Measurements from ENCODE around the gene CES2.

The CES2 gene

GRCh38 chr16:66903544-66904427 is 31.5 kb upstream of the CES2 start:
- no peak for DNase-seq

GRCh38 chr16:66904428-66904845 is 30.9 kb upstream of the CES2 start:
- DNase-seq, result no peak

DNA sequence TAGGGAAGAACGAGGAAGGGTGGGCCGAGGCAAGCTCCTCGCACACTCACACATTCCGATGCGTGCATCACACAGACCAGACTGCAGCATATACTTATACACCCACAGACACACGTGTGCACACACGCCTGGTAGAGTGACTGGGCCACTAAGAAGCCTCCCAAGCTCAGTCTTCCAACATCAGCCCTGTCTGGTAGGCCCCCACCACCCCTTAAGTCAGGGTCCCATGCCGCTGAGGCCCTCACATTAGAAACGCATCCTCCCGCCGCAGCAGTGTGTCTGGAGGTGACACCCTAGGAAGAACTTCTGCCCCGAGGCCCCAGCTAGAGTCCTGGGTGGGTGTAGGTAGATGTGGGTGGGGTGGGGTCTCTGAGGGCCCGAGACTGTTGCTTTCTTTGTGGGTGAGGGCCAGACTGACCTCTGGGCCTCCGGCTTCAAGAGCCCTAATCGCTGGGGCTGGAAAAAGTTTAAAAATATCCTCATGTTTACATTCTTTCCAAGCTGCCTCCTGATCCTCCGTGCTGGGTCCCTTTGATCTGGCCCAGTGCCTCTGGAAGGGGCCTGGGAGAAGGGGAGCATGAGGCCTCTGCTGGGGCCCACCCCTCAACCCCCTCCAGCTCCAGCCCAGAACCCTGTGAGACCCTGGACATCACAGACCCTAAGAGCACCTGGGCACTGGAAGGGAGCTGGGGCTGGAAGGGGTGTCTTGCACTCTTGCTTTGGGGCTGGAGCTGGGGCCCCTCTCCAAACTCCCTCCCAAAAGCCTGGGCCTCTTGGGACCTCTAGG is 30.3 kb upstream of the CES2 start:
- DNase-seq, result no peak

DNA sequence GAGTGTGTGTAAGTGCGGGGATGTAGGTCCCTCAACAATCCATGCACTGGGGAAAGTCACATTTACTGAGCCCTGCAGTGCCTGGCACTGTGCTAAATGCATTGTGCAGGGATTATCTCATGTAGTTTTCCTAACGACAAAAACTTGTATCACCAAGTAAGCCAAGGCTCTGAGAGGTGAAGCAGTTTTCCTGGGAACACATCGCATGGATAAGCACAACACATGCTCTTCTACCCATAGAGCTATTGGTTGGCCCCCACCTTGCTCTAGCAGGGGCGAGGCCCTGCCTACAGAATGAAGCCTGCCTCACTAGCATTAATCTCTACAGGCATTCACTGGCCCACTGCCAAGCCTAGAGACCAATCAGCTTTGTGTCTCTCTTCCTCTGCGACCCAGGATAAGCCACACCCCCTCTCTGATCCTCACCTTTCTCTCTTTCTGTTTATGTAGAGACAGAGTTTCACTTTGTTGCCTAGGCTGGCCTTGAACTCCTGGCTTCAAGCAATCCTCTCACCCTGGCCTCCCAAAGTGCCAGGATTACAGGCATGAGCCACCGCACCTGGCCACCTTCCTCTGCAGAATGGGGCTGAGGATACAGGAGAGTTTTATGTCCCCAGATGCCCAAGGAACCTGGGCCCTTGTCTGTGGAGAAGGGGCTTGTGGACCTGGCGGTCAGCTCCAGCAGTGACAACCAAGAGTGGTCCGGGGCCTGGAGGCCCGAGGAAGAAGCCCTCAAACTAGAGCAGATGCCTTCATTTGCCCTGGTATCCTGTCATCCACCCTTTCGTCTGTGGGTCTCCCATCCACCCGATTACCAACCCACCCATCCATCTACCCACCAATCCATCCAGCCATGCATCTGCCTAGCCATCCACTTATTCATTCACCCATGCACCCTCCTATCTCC is 29.4 kb upstream of the CES2 start:
- no peak for DNase-seq

GRCh38 chr16:66906916-66907836 is 28.1 kb upstream of the CES2 start:
- DNase-seq, result no peak

- no peak for DNase-seq
Measured at GRCh38 chr16:66908116-66908515, 27.2 kb upstream of the CES2 start.

DNA sequence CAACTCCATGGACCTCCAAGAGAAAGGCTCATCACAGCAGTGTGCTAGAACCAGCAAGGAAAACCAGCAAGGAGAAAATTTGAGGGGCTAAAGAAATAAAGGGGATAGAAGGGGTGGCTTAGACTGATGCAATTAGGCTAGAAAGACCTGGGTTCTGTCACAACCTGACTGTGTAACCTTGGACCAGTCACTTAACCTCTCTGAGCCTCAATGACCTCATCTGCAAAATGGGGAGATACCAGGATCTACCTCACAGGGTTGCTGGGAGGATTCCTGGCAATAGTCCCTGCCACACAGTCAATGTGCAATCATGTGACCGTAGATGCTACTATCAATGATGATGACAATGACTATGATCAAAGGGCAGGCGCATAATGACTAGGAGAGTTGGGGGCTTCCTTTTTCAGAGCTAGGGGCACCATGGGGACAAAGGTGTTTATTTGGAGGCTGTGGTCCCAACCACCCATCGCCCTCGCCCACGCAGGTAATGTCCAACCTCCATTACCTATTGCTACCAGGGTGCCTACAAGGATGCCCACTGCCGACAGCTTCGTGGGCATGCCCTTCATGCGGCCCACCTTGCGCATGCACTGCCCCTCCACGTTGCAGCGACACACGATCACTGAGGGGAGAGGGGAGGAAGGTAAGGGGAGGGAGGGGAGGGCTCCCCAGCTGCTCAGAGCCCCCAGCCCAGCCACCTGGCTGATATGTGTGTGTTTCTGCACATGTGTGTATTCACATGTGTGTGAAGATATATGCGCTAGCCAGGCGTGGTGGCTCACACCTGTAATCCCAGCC is 26.4 kb upstream of the CES2 start:
- no peak for DNase-seq

GRCh38 chr16:66910175-66910940 is 25.0 kb upstream of the CES2 start:
- no peak for DNase-seq

DNA sequence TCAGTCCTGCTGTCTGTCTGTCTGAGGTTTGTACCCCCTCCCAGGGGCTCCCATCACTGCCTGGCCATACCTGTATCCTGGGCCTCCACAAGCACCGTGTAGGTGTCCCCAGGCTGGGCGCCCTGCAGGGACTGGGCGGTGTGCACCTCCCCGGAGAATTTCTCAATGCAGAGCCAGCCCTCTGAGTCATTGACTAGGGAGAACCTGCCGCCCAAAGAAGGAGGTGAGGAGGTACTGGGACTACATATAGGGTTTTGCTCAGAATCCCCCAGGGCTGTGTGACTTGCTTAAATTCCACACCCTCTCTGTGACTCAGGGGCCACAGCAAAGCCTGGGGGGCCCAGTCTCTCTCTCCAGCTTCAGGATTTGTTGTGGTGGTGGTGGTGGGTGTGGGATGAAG is 24.2 kb upstream of the CES2 start:
- no peak for DNase-seq

DNA sequence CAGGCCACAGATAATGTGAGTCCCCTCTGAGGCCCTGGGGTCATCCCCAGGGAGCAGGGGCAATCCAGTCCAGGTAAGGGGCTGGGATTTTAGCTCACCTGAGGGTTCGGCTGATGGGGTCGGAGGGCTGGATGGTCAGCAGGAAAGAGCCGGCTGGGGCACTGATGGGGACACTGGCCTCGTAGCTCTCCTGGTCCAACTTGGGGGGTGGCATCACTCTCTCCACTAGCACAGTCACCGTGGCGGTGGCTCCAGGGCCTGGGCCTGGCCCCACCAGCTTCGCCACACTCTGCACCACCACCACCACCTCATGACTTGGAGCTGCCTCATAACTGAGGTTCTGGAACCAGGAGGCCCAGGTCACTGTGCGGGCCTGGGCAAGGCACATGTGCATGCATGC is 23.5 kb upstream of the CES2 start:
- no peak for DNase-seq

DNA sequence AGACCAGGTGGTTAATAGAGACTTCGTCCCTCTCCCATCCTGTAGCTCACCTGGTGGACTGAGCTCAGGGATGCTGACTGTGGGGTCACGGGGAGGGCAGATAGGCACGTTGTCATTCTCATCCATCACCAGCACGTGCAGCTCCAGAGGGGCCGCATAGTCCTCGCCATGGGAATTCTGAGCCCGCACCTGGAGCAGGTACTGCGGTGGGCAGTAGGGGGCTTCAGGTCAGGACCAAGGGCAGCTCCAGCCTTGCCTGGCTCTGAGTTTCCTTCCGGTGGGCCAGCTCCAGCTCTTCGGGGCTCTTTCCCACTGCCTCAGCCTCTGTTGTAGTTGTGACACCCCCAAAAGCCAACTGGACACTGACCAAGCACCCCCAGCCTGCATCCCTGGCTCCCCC is 22.2 kb upstream of the CES2 start:
- no peak for DNase-seq

GRCh38 chr16:66913711-66914110 is 21.6 kb upstream of the CES2 start:
- no peak for DNase-seq

- DNase-seq, result no peak
Measured at GRCh38 chr16:66914541-66914940, 20.8 kb upstream of the CES2 start.

- no peak for DNase-seq
Measured at GRCh38 chr16:66915041-66915440, 20.3 kb upstream of the CES2 start.

- no peak for DNase-seq
Measured at GRCh38 chr16:66916518-66916917, 18.8 kb upstream of the CES2 start.

- no peak for DNase-seq
Measured at GRCh38 chr16:66917741-66918140, 17.6 kb upstream of the CES2 start.

DNA sequence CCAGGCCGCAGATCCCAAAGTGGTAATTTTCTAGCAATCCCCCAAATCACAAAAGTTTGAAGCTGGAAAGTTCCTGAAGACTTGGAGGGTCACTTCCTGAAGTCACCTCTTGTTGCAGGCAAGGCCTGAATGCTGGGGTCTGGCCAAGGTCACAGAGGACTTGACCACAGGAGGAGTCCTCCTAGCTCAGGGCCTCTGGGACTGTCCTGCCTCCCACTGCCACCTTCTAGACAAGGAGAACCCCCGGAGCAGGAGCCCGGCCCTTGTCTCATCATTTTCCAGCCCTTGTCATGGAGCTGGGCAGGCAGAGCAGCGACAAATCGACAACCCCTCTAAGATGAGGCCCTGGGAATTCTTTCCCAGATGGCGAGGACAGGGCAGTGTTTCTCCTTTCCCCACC is 17.0 kb upstream of the CES2 start:
- DNase-seq, result no peak

- no peak for DNase-seq
Measured at GRCh38 chr16:66918803-66919568, 16.3 kb upstream of the CES2 start, which contains the start of gene CDH16. CDH16 (minus strand) TSS chr16:66918885; CDS start chr16:66918065, 820 bp downstream.

DNA sequence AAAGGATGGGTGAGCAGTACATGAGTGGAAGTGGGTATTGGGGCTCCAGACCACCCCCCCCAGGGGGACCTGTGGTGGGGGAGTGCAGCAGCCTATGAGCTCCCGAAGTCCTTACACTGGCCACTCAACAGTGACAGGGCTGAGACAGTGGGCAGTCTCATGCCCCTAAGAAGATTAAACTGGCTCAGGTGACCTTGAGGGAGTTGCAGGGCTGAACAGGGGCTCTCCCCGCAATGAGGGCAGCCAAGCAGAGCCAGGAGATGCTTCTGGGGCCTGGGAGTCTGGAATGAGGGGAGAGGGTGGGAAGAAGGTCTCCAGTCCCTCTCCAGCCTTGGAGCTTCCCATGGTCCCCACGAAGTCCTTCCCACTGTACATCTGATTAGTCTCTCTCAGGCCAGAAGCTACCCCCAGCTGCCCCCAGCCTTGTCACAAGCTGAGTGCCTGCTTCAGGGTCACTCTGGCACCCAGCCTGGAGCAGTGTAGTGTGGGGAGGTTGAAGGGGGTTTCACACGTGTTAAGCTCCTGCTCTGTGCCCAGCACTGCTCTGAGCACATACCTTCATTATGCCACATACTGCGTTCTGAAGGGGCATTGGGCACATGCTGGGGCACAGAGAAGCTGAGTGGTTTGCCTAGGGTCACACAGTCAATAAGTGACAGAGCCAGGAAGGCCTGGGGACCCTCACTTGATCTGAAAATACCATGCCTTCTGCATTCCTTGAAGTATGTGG is 15.6 kb upstream of the CES2 start:
- no peak for DNase-seq

Data from AML-193 (cell line).